Neural cell (in vitro differentiated cells): Measurements from ENCODE around the gene NHSL2. TPM values are rescaled to one million over a fixed set of nuclear protein-coding genes. Genes with fewer than 3 reads are reported as not detected.
"Not testable (repeated sequence)": the region's sequence is repeated elsewhere in the genome, so short reads cannot be mapped to it uniquely, and the experiment has no call there.

ENCODE experiments used
- H2AFZ ChIP-seq: fragments of 200-600, 300-800 bp; sonication (generic), shearing (Covaris generic); 2 replicates; pipeline ENCODE4 v1.6.0; 2014; ENCODE audit warnings: low read depth, mild to moderate bottlenecking, antibody characterized with exemption, low read length, moderate library complexity
- H3F3A ChIP-seq: fragments of 200-600 bp; shearing (Covaris generic); 2 replicates; pipeline ENCODE4 v1.6.1; 2016; ENCODE audit warnings: mild to moderate bottlenecking, moderate library complexity, mixed read lengths, antibody characterized with exemption, low read length; ENCODE audit not compliant: insufficient read depth, poor library complexity, severe bottlenecking
- H3K27ac ChIP-seq: fragments of 200-600, 300-800 bp; sonication (generic), shearing (Covaris generic); 2 replicates; pipeline ENCODE4 v1.5.1; 2014; ENCODE audit warnings: mild to moderate bottlenecking, low read length, moderate library complexity
- H3K27me3 ChIP-seq: fragments of 300-800, 200-600 bp; sonication (generic), shearing (Covaris generic); 2 replicates; pipeline ENCODE4 v1.6.0; 2014; ENCODE audit warnings: mild to moderate bottlenecking, low read depth, low read length, moderate library complexity; ENCODE audit not compliant: insufficient read depth
- H3K36me3 ChIP-seq: fragments of 300-800, 200-600 bp; sonication (generic), shearing (Covaris generic); 2 replicates; pipeline ENCODE4 v1.5.1; 2014; ENCODE audit warnings: mild to moderate bottlenecking, antibody characterized with exemption, low read length, moderate library complexity; ENCODE audit not compliant: insufficient read depth
- H3K4me2 ChIP-seq: fragments of 300-800, 200-600 bp; sonication (generic), shearing (Covaris generic); 2 replicates; pipeline ENCODE4 v1.6.0; 2014; ENCODE audit warnings: mild to moderate bottlenecking, low read length
- H3K4me3 ChIP-seq: fragments of 300-800, 200-600 bp; sonication (generic), shearing (Covaris generic); 2 replicates; pipeline ENCODE4 v1.5.1; 2014; ENCODE audit warnings: mild to moderate bottlenecking, low read length, moderate library complexity
- H3K79me2 ChIP-seq: fragments of 200-600 bp; shearing (Covaris generic); replicated peaks from 2 replicates; pipeline ENCODE4 v1.6.0; 2014; ENCODE audit warnings: mild to moderate bottlenecking, low read length, moderate library complexity; ENCODE audit not compliant: insufficient read depth
- H3K9ac ChIP-seq: fragments of 300-800, 200-600 bp; sonication (generic), shearing (Covaris generic); 2 replicates; pipeline ENCODE4 v1.6.1; 2016; ENCODE audit warnings: mild to moderate bottlenecking, low read length, mixed read lengths
- H3K9me2 ChIP-seq: fragments of 200-600 bp; shearing (Covaris generic); 2 replicates; pipeline ENCODE4 v1.6.1; 2016; ENCODE audit warnings: mild to moderate bottlenecking, low read length, mixed read lengths; ENCODE audit not compliant: insufficient read depth
- H3K9me3 ChIP-seq: fragments of 200-600, 300-800 bp; sonication (generic), shearing (Covaris generic); 2 replicates; pipeline ENCODE4 v1.6.1; 2016; ENCODE audit warnings: mild to moderate bottlenecking, mixed run types, low read length, moderate library complexity, mixed read lengths
- H4K20me1 ChIP-seq: fragments of 200-600 bp; shearing (Covaris generic); 2 replicates; pipeline ENCODE4 v1.6.1; 2016; ENCODE audit warnings: mild to moderate bottlenecking, mixed run types; ENCODE audit not compliant: insufficient read depth
- CTCF ChIP-seq: fragments of 450-650 bp; IDR thresholded peaks from 2 replicates; pipeline ENCODE4 v1.5.1; 2014; ENCODE audit warnings: antibody characterized with exemption, mild to moderate bottlenecking, moderate library complexity; ENCODE audit not compliant: poor library complexity, severe bottlenecking
- EP300 ChIP-seq: fragments of 450-650 bp; conservative IDR thresholded peaks from 2 replicates; pipeline ENCODE4 v1.6.1; 2014; ENCODE audit warnings: antibody characterized with exemption, mild to moderate bottlenecking, moderate library complexity; ENCODE audit not compliant: poor library complexity, severe bottlenecking
- EZH2 ChIP-seq: fragments of 200-600, 300-800 bp; shearing (Covaris generic), sonication (generic); IDR thresholded peaks from 2 replicates; pipeline ENCODE4 v1.6.1; 2014; ENCODE audit warnings: antibody characterized with exemption, low read length, borderline replicate concordance, mild to moderate bottlenecking; ENCODE audit not compliant: insufficient read depth, poor library complexity, severe bottlenecking
- MXI1 ChIP-seq: fragments of 450-650 bp; conservative IDR thresholded peaks from 2 replicates; pipeline ENCODE4 v1.6.1; 2014; ENCODE audit warnings: antibody characterized with exemption, mild to moderate bottlenecking; ENCODE audit not compliant: poor library complexity, severe bottlenecking
- POLR2AphosphoS5 ChIP-seq: IDR thresholded peaks from 2 replicates; pipeline ENCODE4 v1.6.1; 2012
- RAD21 ChIP-seq: fragments of 450-650 bp; conservative IDR thresholded peaks from 2 replicates; pipeline ENCODE4 v1.6.1; 2014; ENCODE audit warnings: antibody characterized with exemption, mild to moderate bottlenecking, moderate library complexity
- REST ChIP-seq: IDR thresholded peaks from 2 replicates; pipeline ENCODE4 v1.6.1; 2012; ENCODE audit warnings: borderline replicate concordance
- SMC3 ChIP-seq: fragments of 450-650 bp; conservative IDR thresholded peaks from 2 replicates; pipeline ENCODE4 v1.6.1; 2014; ENCODE audit warnings: antibody characterized with exemption, mild to moderate bottlenecking, moderate library complexity; ENCODE audit not compliant: poor library complexity
- TAF1 ChIP-seq: IDR thresholded peaks from 2 replicates; pipeline ENCODE4 v1.6.1; 2012; ENCODE audit warnings: low read depth
- polyA plus RNA-seq: library from polyadenylated mRNA; depleted of rRNA; stranded (reverse); fragments of >200 nt; gene quantifications from 2 replicates; pipeline ENCODE4 v1.2.3, GENCODE V29; 2014

The NHSL2 gene
- polyA plus RNA-seq, 1 donor from 2014 or later, result 0.87 TPM

- Histone ChIP-seq H3K79me2 (no peaks in the 10 kb centered on the region), H3K4me2 (no peak overlapping the region), H3K36me3 (no peaks in the 10 kb centered on the region), H3K4me3 (no peak overlapping the region), H3K9me2 (no peaks in the 10 kb centered on the region), H4K20me1 (no peaks in the 10 kb centered on the region), H3K9me3 (no peaks in the 10 kb centered on the region), H3K27ac (no peak overlapping the region), H2AFZ (no peak overlapping the region), H3K9ac (no peak overlapping the region), H3K27me3 (no peaks in the 10 kb centered on the region), H3F3A (no peaks in the 10 kb centered on the region)
- TF ChIP-seq MXI1 (no peak), POLR2AphosphoS5 (no peak), CTCF (no peak), TAF1 (no peak), EP300 (no peak), REST (no peak)
Observed at GRCh38 chrX:71872542-71873458, 37.8 kb upstream of the NHSL2 start.

- H3K9me2 ChIP-seq, result no peaks in the 10 kb centered on the region
- H3K36me3 ChIP-seq, result no peaks in the 10 kb centered on the region
- no peak overlapping the region for H3K4me2 ChIP-seq
- no peak overlapping the region for H2AFZ ChIP-seq
- no peaks in the 10 kb centered on the region for H3K9me3 ChIP-seq
- no peaks in the 10 kb centered on the region for H3K27me3 ChIP-seq
- no peak for TF ChIP-seq REST
- no peak for TF ChIP-seq EZH2
- no peak for TF ChIP-seq SMC3
- TF ChIP-seq POLR2AphosphoS5, result no peak
- TF ChIP-seq CTCF, result no peak
- TF ChIP-seq TAF1, result no peak
- no peak for TF ChIP-seq MXI1
- no peak for TF ChIP-seq EP300
- TF ChIP-seq RAD21, result no peak
- H3K9ac ChIP-seq, result no peak overlapping the region
- no peak overlapping the region for H3K27ac ChIP-seq
- H3F3A ChIP-seq, result no peaks in the 10 kb centered on the region
- no peaks in the 10 kb centered on the region for H4K20me1 ChIP-seq
- H3K4me3 ChIP-seq, result no peak overlapping the region
- no peaks in the 10 kb centered on the region for H3K79me2 ChIP-seq
Observed at GRCh38 chrX:71873459-71873833, 37.2 kb upstream of the NHSL2 start.

- not testable (repeated sequence) for H3K4me3 ChIP-seq, H3F3A ChIP-seq, H3K79me2 ChIP-seq, H3K9me2 ChIP-seq, H3K9ac ChIP-seq, H3K9me3 ChIP-seq, H4K20me1 ChIP-seq, H3K36me3 ChIP-seq, H3K27ac ChIP-seq, H3K4me2 ChIP-seq, H3K27me3 ChIP-seq, H2AFZ ChIP-seq
Observed at GRCh38 chrX:71876841-71877240, 33.8 kb upstream of the NHSL2 start.
